Measurements from ENCODE around the gene PCDH18. TPM values are rescaled to one million over a fixed set of nuclear protein-coding genes. Genes with fewer than 3 reads are reported as not detected.
"Not testable (repeated sequence)": the region's sequence is repeated elsewhere in the genome, so short reads cannot be mapped to it uniquely, and the experiment has no call there.

The PCDH18 gene
- total and polyA plus RNA-seq, 2 experiments from 2014 or later: 19.5 to 68.1 TPM

GRCh38 chr4:137519406-137519805, 12.9 kb downstream of the PCDH18 start (continued):
- TF ChIP-seq CREB1 (CRISPR knock-in tag; IDR thresholded peaks at IDR 0.05; ENCODE audit: low read depth): no peak
- TF ChIP-seq POLR2AphosphoS5 (IDR thresholded peaks at IDR 0.05; ENCODE audit: low read depth): no peak
- no peak for TF ChIP-seq EZH2 (IDR thresholded peaks at IDR 0.05; ENCODE audit: low read depth, unreplicated experiment)
- TF ChIP-seq NANOG (IDR thresholded peaks at IDR 0.05; ENCODE audit: borderline replicate concordance): no peak
- TF ChIP-seq JUNB (IDR thresholded peaks at IDR 0.05; ENCODE audit: unreplicated experiment): no peak
- TF ChIP-seq, protein P1, sequence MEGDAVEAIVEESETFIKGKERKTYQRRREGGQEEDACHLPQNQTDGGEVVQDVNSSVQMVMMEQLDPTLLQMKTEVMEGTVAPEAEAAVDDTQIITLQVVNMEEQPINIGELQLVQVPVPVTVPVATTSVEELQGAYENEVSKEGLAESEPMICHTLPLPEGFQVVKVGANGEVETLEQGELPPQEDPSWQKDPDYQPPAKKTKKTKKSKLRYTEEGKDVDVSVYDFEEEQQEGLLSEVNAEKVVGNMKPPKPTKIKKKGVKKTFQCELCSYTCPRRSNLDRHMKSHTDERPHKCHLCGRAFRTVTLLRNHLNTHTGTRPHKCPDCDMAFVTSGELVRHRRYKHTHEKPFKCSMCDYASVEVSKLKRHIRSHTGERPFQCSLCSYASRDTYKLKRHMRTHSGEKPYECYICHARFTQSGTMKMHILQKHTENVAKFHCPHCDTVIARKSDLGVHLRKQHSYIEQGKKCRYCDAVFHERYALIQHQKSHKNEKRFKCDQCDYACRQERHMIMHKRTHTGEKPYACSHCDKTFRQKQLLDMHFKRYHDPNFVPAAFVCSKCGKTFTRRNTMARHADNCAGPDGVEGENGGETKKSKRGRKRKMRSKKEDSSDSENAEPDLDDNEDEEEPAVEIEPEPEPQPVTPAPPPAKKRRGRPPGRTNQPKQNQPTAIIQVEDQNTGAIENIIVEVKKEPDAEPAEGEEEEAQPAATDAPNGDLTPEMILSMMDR (conservative IDR thresholded peaks at IDR 0.05; ENCODE audit: low read depth in 2 of 2): no peak

DNA sequence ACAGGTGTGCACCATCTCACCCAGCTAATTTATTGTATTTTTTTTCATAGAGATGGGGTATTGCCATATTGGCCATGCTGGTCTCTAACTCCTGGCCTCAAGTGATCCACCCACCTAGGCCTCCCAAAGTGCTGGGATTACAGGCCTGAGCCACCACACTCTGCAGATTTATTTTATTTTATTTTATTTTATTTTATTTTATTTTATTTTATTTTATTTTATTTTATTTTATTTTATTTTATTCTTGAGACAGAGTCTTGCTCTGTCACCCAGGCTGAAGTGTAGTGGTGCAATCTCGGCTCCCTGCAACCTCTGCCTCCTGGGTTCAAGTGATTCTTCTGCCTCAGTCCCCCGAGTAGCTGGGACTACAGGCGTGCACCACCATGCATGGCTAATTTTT, 15.0 kb downstream of the PCDH18 start:
- H2AFZ ChIP-seq; H3K4me2 ChIP-seq; H3K9me3 Mint-ChIP-seq; H3K9me2 ChIP-seq (ENCODE audit: insufficient read depth); H3K79me2 ChIP-seq (replicated peaks; ENCODE audit: insufficient read depth); H3K27me3 ChIP-seq (ENCODE audit: insufficient read depth); H3K27ac ChIP-seq (ENCODE audit: low read depth); DNase-seq (ENCODE audit: low spot score); H4K20me1 ChIP-seq (replicated peaks; ENCODE audit: insufficient read depth); H3K27me3 Mint-ChIP-seq (ENCODE audit: insufficient read depth, low read depth, poor library complexity); H3K27ac Mint-ChIP-seq; H3F3A ChIP-seq (replicated peaks; ENCODE audit: low read depth); H3K4me3 Mint-ChIP-seq; ATAC-seq; H3K4me3 ChIP-seq: not testable (repeated sequence)
- Mint-ChIP-seq H3K36me3 (ENCODE audit: low read depth) (peaks cover 20% of the 10 kb centered on the region), H3K4me1 (peaks cover 13% of the 10 kb centered on the region)
- peaks cover 23% of the 10 kb centered on the region for H3K36me3 ChIP-seq (ENCODE audit: insufficient read depth)
- H3K4me1 ChIP-seq (ENCODE audit: insufficient read depth): peaks cover 17% of the 10 kb centered on the region

DNA sequence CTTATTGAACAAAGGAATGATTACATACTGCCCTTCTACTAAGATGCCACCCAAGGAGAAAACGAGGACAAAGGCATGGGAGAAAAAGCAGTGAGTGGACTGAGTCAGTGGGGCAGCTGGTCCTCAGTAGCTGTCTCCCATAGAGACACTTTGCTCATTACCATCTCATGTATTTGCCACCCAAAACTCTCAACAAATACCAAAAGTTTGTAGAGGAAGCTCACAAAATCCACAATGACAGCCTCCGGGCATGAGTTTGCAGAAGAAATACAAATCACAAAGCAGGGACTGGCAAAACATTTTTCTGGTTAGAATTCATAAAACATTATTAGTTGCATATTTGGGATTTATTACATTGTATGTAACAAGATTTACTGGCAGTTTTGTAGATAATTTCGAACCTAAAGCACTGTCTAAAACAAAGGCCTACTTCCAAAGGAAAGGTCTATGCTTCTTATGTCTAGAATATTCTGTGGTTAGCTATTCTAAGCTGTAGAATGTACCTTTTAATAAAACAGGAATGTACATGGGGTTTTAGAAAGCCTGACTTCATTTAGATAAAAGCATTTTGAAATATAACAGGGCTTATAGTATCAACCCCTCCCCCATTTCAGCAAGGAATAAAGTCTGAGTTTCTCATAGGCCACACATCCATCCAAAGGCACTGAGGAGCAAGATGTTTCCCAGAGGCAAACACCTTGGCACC, 17.7 kb downstream of the PCDH18 start:
- H3K27ac ChIP-seq (ENCODE audit: low read depth): no peak overlapping the region
- TF ChIP-seq STAT1 (IDR thresholded peaks at IDR 0.05; ENCODE audit: unreplicated experiment): no peak
- TF ChIP-seq, protein P1 (conservative IDR thresholded peaks at IDR 0.05; ENCODE audit: low read depth in 2 of 2): no peak
- TF ChIP-seq JUNB (IDR thresholded peaks at IDR 0.05; ENCODE audit: unreplicated experiment): no peak
- TF ChIP-seq NANOG (IDR thresholded peaks at IDR 0.05; ENCODE audit: borderline replicate concordance): no peak
- no peak for TF ChIP-seq ZNF331 (CRISPR knock-in tag; IDR thresholded peaks at IDR 0.05; ENCODE audit: low read depth)
- no peak for TF ChIP-seq ZNF114 (CRISPR knock-in tag; IDR thresholded peaks at IDR 0.05)
- no peak for TF ChIP-seq REST (IDR thresholded peaks at IDR 0.05; ENCODE audit: unreplicated experiment)

More for the DNA sequence above, 17.7 kb downstream of the PCDH18 start:
- H3K9me2 ChIP-seq (ENCODE audit: insufficient read depth): no peaks in the 10 kb centered on the region
- ATAC-seq: no peak
- no peak overlapping the region for H3K4me3 ChIP-seq
- Mint-ChIP-seq H3K4me1 (peaks cover 28% of the 10 kb centered on the region), H3K27ac (no peak overlapping the region), H3K27me3 (ENCODE audit: insufficient read depth, low read depth, poor library complexity) (peaks cover 5% of the 10 kb centered on the region), H3K36me3 (ENCODE audit: low read depth) (no peaks in the 10 kb centered on the region), H3K9me3 (no peaks in the 10 kb centered on the region), H3K4me3 (no peak overlapping the region)
- DNase-seq (ENCODE audit: low spot score): no peak
- peaks cover 38% of the 10 kb centered on the region for H3K4me1 ChIP-seq (ENCODE audit: insufficient read depth)
- H3K27me3 ChIP-seq (ENCODE audit: insufficient read depth): no peaks in the 10 kb centered on the region
- H3F3A ChIP-seq (replicated peaks; ENCODE audit: low read depth): no peaks in the 10 kb centered on the region
- no peaks in the 10 kb centered on the region for H3K79me2 ChIP-seq (replicated peaks; ENCODE audit: insufficient read depth)
- H3K36me3 ChIP-seq (ENCODE audit: insufficient read depth): no peaks in the 10 kb centered on the region
- H4K20me1 ChIP-seq (replicated peaks; ENCODE audit: insufficient read depth): no peaks in the 10 kb centered on the region
- 0 out of 2 replicates have a peak overlapping the region, but pooled peaks have one; percentile 39 for H3K4me2 ChIP-seq
- 0 out of 2 replicates have a peak overlapping the region, but pooled peaks have one; percentile 9 for H2AFZ ChIP-seq
